Activated CD4-positive, alpha-beta T cell treated with anti-CD3 and anti-CD28 coated beads for 36 hours (primary cell): ENCODE data around the gene UBE3A. TPM values are rescaled to one million over a fixed set of nuclear protein-coding genes. Genes with fewer than 3 reads are reported as not detected.
"Not testable (repeated sequence)": the region's sequence is repeated elsewhere in the genome, so short reads cannot be mapped to it uniquely, and the experiment has no call there.

Source experiments
- ATAC-seq: fragments of 200-7000 bp; cut with Tn5 transposase; one replicate; pipeline ENCODE4 v1.10.0; 2021; ENCODE audit warnings: mild to moderate bottlenecking, moderate library complexity
- CTCF ChIA-PET: fragments of 350-600 bp; sonication (Branson Sonifier 250); formaldehyde crosslinking; loops from one replicate; lab custom pipeline; 2021; ENCODE audit warnings: antibody characterized with exemption; lab: Charles Lee
- POLR2A ChIA-PET: fragments of 350-600 bp; sonication (Branson Sonifier 250); formaldehyde crosslinking; loops from one replicate; lab custom pipeline; 2021; ENCODE audit warnings: antibody characterized with exemption, inconsistent platforms; lab: Charles Lee
- DNase-seq: peaks from one replicate; pipeline ENCODE4 v3.0.0-alpha.2; 2020
- H3K27ac Mint-ChIP-seq: one replicate; pipeline ENCODE4 v1.8.0; 2021; ENCODE audit warnings: mixed read lengths
- H3K27me3 Mint-ChIP-seq: one replicate; pipeline ENCODE4 v1.8.0; 2021; ENCODE audit warnings: mixed read lengths
- H3K36me3 Mint-ChIP-seq: one replicate; pipeline ENCODE4 v1.8.0; 2021; ENCODE audit warnings: low read depth, mixed read lengths
- H3K4me1 Mint-ChIP-seq: one replicate; pipeline ENCODE4 v1.8.0; 2021; ENCODE audit warnings: mixed read lengths
- H3K4me3 Mint-ChIP-seq: one replicate; pipeline ENCODE4 v1.8.0; 2021; ENCODE audit warnings: mild to moderate bottlenecking, moderate library complexity, mixed read lengths
- H3K9me3 Mint-ChIP-seq: one replicate; pipeline ENCODE4 v1.8.0; 2021; ENCODE audit warnings: low read depth, mixed read lengths
- intact Hi-C, 2 experiments: fragments of 100-400 bp; cut with DNase I in 1 of 2; cut with micrococcal nuclease in 1 of 2; formaldehyde crosslinking; loops; one replicate each; pipeline versions ENCODE4 v1.14.2 to v1.15.1; 2022 to 2024; cut with DNase I, micrococcal nuclease
- total RNA-seq, 2 experiments: library from RNA; stranded (reverse); gene quantifications; one replicate each; pipeline ENCODE4 v1.2.3, GENCODE V29; 2021

UBE3A gene
- total RNA-seq, 2 experiments from 2014 or later: 101 to 139 TPM

- H3K36me3 Mint-ChIP-seq: peaks cover 70% of the 10 kb centered on the region
- ChIA-PET CTCF (interaction anchor here (1.4 kb wide), 1 partner anchor 9 kb away, joined by 3 read pairs; no protein-coding TSS in a partner anchor), POLR2A (no interaction called here)
- ATAC-seq: no peak
- H3K4me1 Mint-ChIP-seq: peaks cover 62% of the 10 kb centered on the region
- no peak for DNase-seq
- H3K4me3 Mint-ChIP-seq: no peak overlapping the region
- intact Hi-C loops: no loop called here
- no peak overlapping the region for H3K27ac Mint-ChIP-seq
- H3K27me3 Mint-ChIP-seq: no peaks in the 10 kb centered on the region
- peaks cover 31% of the 10 kb centered on the region for H3K9me3 Mint-ChIP-seq
Measured at GRCh38 chr15:25417604-25418003, 21.2 kb downstream of the UBE3A start.

- intact Hi-C loops: no loop called here
- POLR2A ChIA-PET: no interaction called here
- no peaks in the 10 kb centered on the region for H3K27me3 Mint-ChIP-seq
- ATAC-seq (peak; percentile 66), DNase-seq (no peak)
- H3K27ac Mint-ChIP-seq: peak overlapping the region; percentile 43
- H3K9me3 Mint-ChIP-seq: peaks cover 29% of the 10 kb centered on the region
- H3K4me1 Mint-ChIP-seq: peaks cover 60% of the 10 kb centered on the region
- no peak overlapping the region for H3K4me3 Mint-ChIP-seq
- H3K36me3 Mint-ChIP-seq: peaks cover 66% of the 10 kb centered on the region
- CTCF ChIA-PET: interaction anchor here (0.6 to 1.3 kb wide), 5 partner anchors 10 to 94 kb away, joined by 3 to 4 read pairs (median 3); no protein-coding TSS in a partner anchor
Measured at GRCh38 chr15:25416693-25417092, 22.1 kb downstream of the UBE3A start.

- H3K4me3 Mint-ChIP-seq: no peak overlapping the region
- CTCF ChIA-PET: interaction anchor here (1.1 kb wide), 1 partner anchor 21 kb away, joined by 3 read pairs; no protein-coding TSS in a partner anchor
- peaks cover 62% of the 10 kb centered on the region for H3K4me1 Mint-ChIP-seq
- POLR2A ChIA-PET: no interaction called here
- peaks cover 64% of the 10 kb centered on the region for H3K36me3 Mint-ChIP-seq
- ATAC-seq: no peak
- H3K9me3 Mint-ChIP-seq: peaks cover 26% of the 10 kb centered on the region
- no peak for DNase-seq
- no peak overlapping the region for H3K27ac Mint-ChIP-seq
- H3K27me3 Mint-ChIP-seq: no peaks in the 10 kb centered on the region
- intact Hi-C loops: no loop called here
Measured at GRCh38 chr15:25415707-25416106, 23.1 kb downstream of the UBE3A start.

- no peak for ATAC-seq
- CTCF ChIA-PET: interaction anchor here (1.1 kb wide), 1 partner anchor 21 kb away, joined by 3 read pairs; no protein-coding TSS in a partner anchor
- Mint-ChIP-seq H3K4me3 (no peak overlapping the region), H3K27me3 (no peaks in the 10 kb centered on the region), H3K36me3 (peaks cover 62% of the 10 kb centered on the region), H3K27ac (no peak overlapping the region), H3K4me1 (peaks cover 62% of the 10 kb centered on the region), H3K9me3 (peaks cover 25% of the 10 kb centered on the region)
- POLR2A ChIA-PET: interaction anchor here (0.6 kb wide), 1 partner anchor 48 kb away, joined by 3 read pairs; no protein-coding TSS in a partner anchor
- intact Hi-C loops: no loop called here
- no peak for DNase-seq
Measured at GRCh38 chr15:25415217-25415616, 23.6 kb downstream of the UBE3A start.

GRCh38 chr15:25410649-25411048 lies 28.2 kb downstream of the UBE3A start:
- no peak for ATAC-seq
- intact Hi-C loops: no loop called here
- ChIA-PET CTCF (interaction anchor here (0.9 kb wide), 1 partner anchor 43 kb away, joined by 3 read pairs; no protein-coding TSS in a partner anchor), POLR2A (no interaction called here)
- Mint-ChIP-seq H3K4me3 (no peak overlapping the region), H3K27me3 (no peaks in the 10 kb centered on the region), H3K4me1 (peaks cover 56% of the 10 kb centered on the region), H3K9me3 (peaks cover 9% of the 10 kb centered on the region), H3K27ac (no peak overlapping the region), H3K36me3 (peaks cover 55% of the 10 kb centered on the region)
- no peak for DNase-seq

- peaks cover 50% of the 10 kb centered on the region for H3K4me1 Mint-ChIP-seq
- H3K36me3 Mint-ChIP-seq: peaks cover 59% of the 10 kb centered on the region
- intact Hi-C loops: loop anchor here in 1 of 2 experiments (5.0 kb wide), 1 partner anchor 42 kb away; no protein-coding TSS in a partner anchor
- H3K4me3 Mint-ChIP-seq, H3K9me3 Mint-ChIP-seq, DNase-seq, POLR2A ChIA-PET, H3K27me3 Mint-ChIP-seq, CTCF ChIA-PET, H3K27ac Mint-ChIP-seq, ATAC-seq: not testable (repeated sequence)
Measured at GRCh38 chr15:25409731-25410130, 29.1 kb downstream of the UBE3A start.

GRCh38 chr15:25408929-25409328 lies 29.9 kb downstream of the UBE3A start:
- Mint-ChIP-seq H3K4me1 (peaks cover 42% of the 10 kb centered on the region), H3K27me3 (no peaks in the 10 kb centered on the region), H3K36me3 (peaks cover 61% of the 10 kb centered on the region), H3K4me3 (no peak overlapping the region), H3K27ac (no peak overlapping the region), H3K9me3 (peaks cover 14% of the 10 kb centered on the region)
- intact Hi-C loops: loop anchor here in 1 of 2 experiments (5.0 kb wide), 1 partner anchor 42 kb away; no protein-coding TSS in a partner anchor
- no peak for ATAC-seq
- ChIA-PET POLR2A (no interaction called here), CTCF (interaction anchor here (0.9 kb wide), 1 partner anchor 23 kb away, joined by 3 read pairs; no protein-coding TSS in a partner anchor)
- DNase-seq: no peak

- ATAC-seq (no peak), DNase-seq (no peak)
- Mint-ChIP-seq H3K4me3 (no peak overlapping the region), H3K9me3 (peaks cover 12% of the 10 kb centered on the region), H3K27ac (no peak overlapping the region), H3K4me1 (peaks cover 37% of the 10 kb centered on the region), H3K27me3 (no peaks in the 10 kb centered on the region), H3K36me3 (peaks cover 62% of the 10 kb centered on the region)
- intact Hi-C loops: loop anchor here in 1 of 2 experiments (5.0 kb wide), 1 partner anchor 41 kb away; no protein-coding TSS in a partner anchor
- CTCF ChIA-PET: interaction anchor here (0.9 kb wide), 1 partner anchor 23 kb away, joined by 3 read pairs; no protein-coding TSS in a partner anchor
- POLR2A ChIA-PET: no interaction called here
Measured at GRCh38 chr15:25408428-25408827, 30.4 kb downstream of the UBE3A start.

GRCh38 chr15:25407950-25408349 lies 30.9 kb downstream of the UBE3A start:
- CTCF ChIA-PET: interaction anchor here (0.7 kb wide), 1 partner anchor 22 kb away, joined by 3 read pairs; no protein-coding TSS in a partner anchor

GRCh38 chr15:25406846-25407245 lies 32.0 kb downstream of the UBE3A start:
- no peak for DNase-seq
- no peaks in the 10 kb centered on the region for H3K27me3 Mint-ChIP-seq
- peak; percentile 55 for ATAC-seq
- H3K4me3 Mint-ChIP-seq: peak overlapping the region; percentile 31
- intact Hi-C loops: loop anchor here (2.0 to 5.0 kb wide), 2 partner anchors 32 to 40 kb away; partner anchors contain the start of gene UBE3A (in 1 of the 2)
- peaks cover 73% of the 10 kb centered on the region for H3K36me3 Mint-ChIP-seq
- POLR2A ChIA-PET: interaction anchor here (0.5 to 0.7 kb wide), 2 partner anchors 20 to 34 kb away, joined by 3 to 4 read pairs; no protein-coding TSS in a partner anchor
- peaks cover 44% of the 10 kb centered on the region for H3K4me1 Mint-ChIP-seq
- CTCF ChIA-PET: interaction anchor here (0.7 to 1.4 kb wide), 4 partner anchors 10 to 849 kb away, joined by 3 to 4 read pairs (median 4); no protein-coding TSS in a partner anchor
- peaks cover 17% of the 10 kb centered on the region for H3K9me3 Mint-ChIP-seq
- peak overlapping the region; percentile 80 for H3K27ac Mint-ChIP-seq

More at GRCh38 chr15:25407950-25408349, 30.9 kb downstream of the UBE3A start:
- no peak overlapping the region for H3K27ac Mint-ChIP-seq
- peaks cover 64% of the 10 kb centered on the region for H3K36me3 Mint-ChIP-seq
- peaks cover 36% of the 10 kb centered on the region for H3K4me1 Mint-ChIP-seq
- H3K27me3 Mint-ChIP-seq: no peaks in the 10 kb centered on the region
- H3K9me3 Mint-ChIP-seq: peaks cover 14% of the 10 kb centered on the region
- ATAC-seq (no peak), DNase-seq (no peak)
- POLR2A ChIA-PET: no interaction called here
- H3K4me3 Mint-ChIP-seq: no peak overlapping the region
- intact Hi-C loops: loop anchor here (2.0 to 5.0 kb wide), 2 partner anchors 31 to 41 kb away; partner anchors contain the start of gene UBE3A (in 1 of the 2)

GRCh38 chr15:25406261-25406660 lies 32.6 kb downstream of the UBE3A start:
- ChIA-PET CTCF (interaction anchor here (1.0 to 1.4 kb wide), 2 partner anchors 10 to 28 kb away, joined by 3 to 4 read pairs; no protein-coding TSS in a partner anchor), POLR2A (no interaction called here)
- Mint-ChIP-seq H3K27me3 (no peaks in the 10 kb centered on the region), H3K36me3 (peaks cover 75% of the 10 kb centered on the region), H3K4me1 (peaks cover 46% of the 10 kb centered on the region), H3K27ac (peak overlapping the region; percentile 80), H3K9me3 (peaks cover 18% of the 10 kb centered on the region), H3K4me3 (peak overlapping the region; percentile 31)
- DNase-seq (no peak), ATAC-seq (no peak)
- intact Hi-C loops: loop anchor here (2.0 to 5.0 kb wide), 2 partner anchors 33 to 39 kb away; partner anchors contain the start of gene UBE3A (in 1 of the 2)
